Left ventricle myocardium inferior (tissue), 1 donor: Measurements from ENCODE around the gene INTS4. TPM values are rescaled to one million over a fixed set of nuclear protein-coding genes. Genes with fewer than 3 reads are reported as not detected.
A peak's percentile ranks its signal among the peaks of the same experiment; 100 is the strongest.
"Not testable (repeated sequence)": the region's sequence is repeated elsewhere in the genome, so short reads cannot be mapped to it uniquely, and the experiment has no call there.

Experiments used
- DNase-seq: peaks from one replicate; pipeline ENCODE4 v3.0.0-alpha.2; 2020
- H3K27ac ChIP-seq: fragments of 200-600 bp; replicated peaks from 2 replicates; pipeline ENCODE4 v1.8.0; 2021
- H3K27me3 ChIP-seq: fragments of 200-600 bp; 2 replicates; pipeline ENCODE4 v1.8.0; 2021; ENCODE audit warnings: low read depth
- H3K36me3 ChIP-seq: fragments of 200-600 bp; 2 replicates; pipeline ENCODE4 v1.8.0; 2021
- H3K4me1 ChIP-seq: fragments of 200-600 bp; 2 replicates; pipeline ENCODE4 v1.8.0; 2021
- H3K4me3 ChIP-seq: fragments of 200-600 bp; 2 replicates; pipeline ENCODE4 v1.8.0; 2021; ENCODE audit warnings: mild to moderate bottlenecking, moderate library complexity
- H3K9me3 ChIP-seq: fragments of 200-600 bp; replicated peaks from 2 replicates; pipeline ENCODE4 v1.8.0; 2021
- CTCF ChIP-seq: fragments of 200-600 bp; IDR thresholded peaks from 2 replicates; pipeline ENCODE4 v1.8.0; 2021; ENCODE audit warnings: antibody characterized with exemption, mild to moderate bottlenecking, borderline replicate concordance
- intact Hi-C: fragments of 100-400 bp; cut with micrococcal nuclease; formaldehyde crosslinking; loops from one replicate; pipeline ENCODE4 v1.11.0; 2022
- total RNA-seq: library from RNA; stranded (reverse); fragmentation: NEBNext Ultra II Directional; extraction: Animal tissue kit (Norgen Biotek cat#: 25700); gene quantifications from one replicate; pipeline ENCODE4 v1.2.1, GENCODE V29; 2021
- donor health status: DM: no; HTN: yes; CAD: no; lungs with severe emphysema.

INTS4 gene
- total RNA-seq, 1 donor from 2014 or later = 15.4 TPM

DNA sequence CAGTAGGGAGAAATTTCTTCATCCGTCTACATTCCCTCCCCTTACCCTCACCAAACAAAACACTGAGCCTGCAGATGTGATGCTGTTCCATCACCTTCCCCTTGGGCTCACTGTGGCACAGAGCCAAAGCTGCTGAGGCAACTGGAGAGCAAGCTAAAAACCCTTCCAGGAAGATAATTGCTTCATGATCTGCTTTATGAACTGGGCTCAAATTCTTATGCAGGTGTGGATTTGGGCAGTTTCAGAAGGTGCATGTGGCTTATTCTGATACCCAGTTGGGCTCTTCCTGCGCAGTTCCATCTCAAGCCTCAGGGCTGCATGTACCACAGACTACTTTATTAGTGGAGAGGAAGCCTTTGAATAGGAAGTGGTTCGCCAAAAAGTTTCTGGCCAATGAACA is 115.2 kb downstream of the INTS4 start:
- intact Hi-C loops = no loop called here
- H3K4me3 ChIP-seq = no peak overlapping the region
- DNase-seq = peak; percentile 69
- no peak for TF ChIP-seq CTCF
- no peak overlapping the region for H3K27ac ChIP-seq
- no peaks in the 10 kb centered on the region for H3K27me3 ChIP-seq
- peaks cover 6% of the 10 kb centered on the region for H3K4me1 ChIP-seq
- no peaks in the 10 kb centered on the region for H3K9me3 ChIP-seq
- peaks cover 70% of the 10 kb centered on the region for H3K36me3 ChIP-seq

GRCh38 chr11:77878247-77878646 is 116.2 kb downstream of the INTS4 start:
- H3K9me3 ChIP-seq, H3K27me3 ChIP-seq, H3K4me1 ChIP-seq, intact Hi-C loops, H3K4me3 ChIP-seq, DNase-seq: not testable (repeated sequence)
- Histone ChIP-seq H3K27ac (peak overlapping the region; percentile 37), H3K36me3 (peaks cover 65% of the 10 kb centered on the region)

GRCh38 chr11:77876045-77876444 is 118.4 kb downstream of the INTS4 start:
- intact Hi-C loops = no loop called here
- Histone ChIP-seq H3K27ac (no peak overlapping the region), H3K27me3 (no peaks in the 10 kb centered on the region), H3K36me3 (peaks cover 67% of the 10 kb centered on the region), H3K4me1 (peaks cover 6% of the 10 kb centered on the region), H3K4me3 (no peak overlapping the region), H3K9me3 (no peaks in the 10 kb centered on the region)
- TF ChIP-seq CTCF = no peak
- DNase-seq = no peak

GRCh38 chr11:77874206-77874605 is 120.3 kb downstream of the INTS4 start:
- Histone ChIP-seq H3K27ac (no peak overlapping the region), H3K36me3 (peaks cover 75% of the 10 kb centered on the region), H3K9me3 (no peaks in the 10 kb centered on the region), H3K4me3 (no peak overlapping the region), H3K4me1 (peaks cover 6% of the 10 kb centered on the region), H3K27me3 (no peaks in the 10 kb centered on the region)
- TF ChIP-seq CTCF = no peak
- intact Hi-C loops = no loop called here
- no peak for DNase-seq

DNA sequence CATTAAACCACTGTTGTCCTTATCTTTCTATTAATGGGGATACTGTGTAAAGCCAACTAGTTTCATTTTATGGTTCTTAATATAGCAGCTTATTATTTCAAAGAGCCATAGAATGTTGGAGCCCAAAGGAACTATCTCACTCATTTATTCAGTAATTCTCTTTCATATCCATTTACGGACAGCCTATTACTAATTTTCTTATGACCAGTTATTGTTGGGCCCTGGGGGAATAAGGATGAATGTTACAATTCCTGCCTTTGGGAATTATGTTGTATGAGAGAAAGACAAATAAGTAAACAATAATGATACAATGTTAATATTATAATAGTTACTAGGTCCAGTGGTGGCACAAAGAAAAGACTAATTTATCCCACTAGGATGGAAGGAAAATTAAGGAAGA is 121.1 kb downstream of the INTS4 start:
- intact Hi-C loops = no loop called here
- Histone ChIP-seq H3K4me1 (no peaks in the 10 kb centered on the region), H3K9me3 (no peaks in the 10 kb centered on the region), H3K36me3 (peaks cover 79% of the 10 kb centered on the region), H3K27ac (no peak overlapping the region), H3K27me3 (no peaks in the 10 kb centered on the region), H3K4me3 (no peak overlapping the region)
- TF ChIP-seq CTCF = no peak
- DNase-seq = no peak

- peaks cover 66% of the 10 kb centered on the region for H3K36me3 ChIP-seq
- intact Hi-C loops = no loop called here
- no peak for TF ChIP-seq CTCF
- no peaks in the 10 kb centered on the region for H3K9me3 ChIP-seq
- no peak overlapping the region for H3K4me3 ChIP-seq
- H3K27ac ChIP-seq = no peak overlapping the region
- no peaks in the 10 kb centered on the region for H3K4me1 ChIP-seq
- H3K27me3 ChIP-seq = no peaks in the 10 kb centered on the region
- no peak for DNase-seq
Measured at GRCh38 chr11:77871855-77872254, 122.6 kb downstream of the INTS4 start.
